Uterus (tissue), 4 donors: ENCODE measurements around the gene RNF217. TPM values are rescaled to one million over a fixed set of nuclear protein-coding genes. Genes with fewer than 3 reads are reported as not detected.
"Not testable (repeated sequence)": the region's sequence is repeated elsewhere in the genome, so short reads cannot be mapped to it uniquely, and the experiment has no call there.

Experiments
- DNase-seq, 2 donors: peaks; one replicate each; pipeline ENCODE4 v3.0.0-alpha.2; 2019 to 2020
- H3K27ac ChIP-seq, 2 donors: fragments of 200-600 bp; sonication (generic); 1 replicate in 1 of 2; 2 replicates in 1 of 2; pipeline ENCODE4 v1.5.1; 2016 to 2018
- H3K27me3 ChIP-seq, 2 donors: fragments of 200-600 bp; sonication (generic); one replicate each; pipeline ENCODE4 v1.5.1; 2018 to 2019; ENCODE audit warnings: control low read depth in 1 of 2
- H3K36me3 ChIP-seq, 2 donors: fragments of 200-600 bp; sonication (generic); one replicate each; pipeline ENCODE4 v1.5.1; 2019; ENCODE audit warnings: control low read depth in 1 of 2
- H3K4me1 ChIP-seq, 2 donors: fragments of 200-600 bp; sonication (generic); one replicate each; pipeline ENCODE4 v1.5.1; 2018 to 2019; ENCODE audit warnings: control low read depth in 1 of 2
- H3K4me3 ChIP-seq, 2 donors: fragments of 200-600 bp; sonication (generic); 1 replicate in 1 of 2; 2 replicates in 1 of 2; pipeline ENCODE4 v1.5.1; 2018 to 2019; ENCODE audit warnings: mild to moderate bottlenecking in 1 of 2
- H3K9me3 ChIP-seq, 2 donors: fragments of 200-600 bp; sonication (generic); one replicate each; pipeline ENCODE4 v1.5.1; 2019; ENCODE audit warnings: control low read depth in 1 of 2
- CTCF ChIP-seq, 4 experiments: fragments of 200-600 bp in 2 of 4; fragments of 450-650 bp in 2 of 4; sonication (generic) in 2 of 4; IDR thresholded peaks; one replicate each; pipeline ENCODE4 v1.5.1; 2016 to 2019; ENCODE audit warnings: antibody characterized with exemption in 4 of 4, mild to moderate bottlenecking in 2 of 4, moderate library complexity in 1 of 4
- POLR2A ChIP-seq, 2 donors: fragments of 450-650 bp; IDR thresholded peaks; one replicate each; pipeline ENCODE4 v1.6.1; 2016; ENCODE audit warnings: antibody characterized with exemption in 2 of 2, mild to moderate bottlenecking in 1 of 2, moderate library complexity in 1 of 2
- intact Hi-C: fragments of 100-400 bp; cut with DNase I; formaldehyde crosslinking; loops from one replicate; pipeline ENCODE4 v1.15.1; 2023; ENCODE audit warnings: low total_unique reads
- total RNA-seq, 4 donors: library from RNA; depleted of rRNA in 3 of 4; stranded (reverse); fragments of >200 nt in 3 of 4; gene quantifications; one replicate each; pipeline versions ENCODE4 v1.1.0 to v1.2.4, GENCODE V29; 2014 to 2023
- donor health status: DM: yes; HTN: yes; CAD: no.

The RNF217 gene
- total RNA-seq, 4 donors from 2014 or later, result 22.9 to 42.0 (median 29.0) TPM

DNA sequence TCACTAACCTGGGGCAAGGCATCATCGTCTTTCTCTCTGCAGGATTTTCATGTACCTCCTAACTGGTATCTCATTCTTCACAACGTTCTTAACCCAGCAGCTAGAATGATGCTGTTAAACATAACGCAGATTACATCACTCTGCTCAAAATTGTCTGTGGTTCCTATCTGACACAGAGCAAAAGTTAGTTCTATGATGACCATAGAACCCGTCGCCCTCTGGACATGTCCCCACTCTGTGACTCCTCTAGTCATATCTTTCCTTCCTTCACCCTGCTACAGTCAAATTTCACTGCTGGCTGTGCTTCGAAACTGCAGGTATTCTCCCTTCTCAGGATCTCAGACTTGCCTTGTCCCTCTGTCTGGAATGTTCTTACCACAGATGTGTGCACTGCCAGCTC lies 103.9 kb downstream of the RNF217 start:
- Histone ChIP-seq H3K9me3 (no peaks in the 10 kb centered on the region), H3K27me3 (no peaks in the 10 kb centered on the region), H3K4me3 (no peak overlapping the region), H3K36me3 (no peaks in the 10 kb centered on the region), H3K4me1 (no peaks in the 10 kb centered on the region), H3K27ac (no peak overlapping the region)
- no peak for TF ChIP-seq CTCF (IDR thresholded peaks at IDR 0.05)
- TF ChIP-seq POLR2A (IDR thresholded peaks at IDR 0.05), result no peak
- DNase-seq, result no peak
- intact Hi-C loops, result no loop called here

DNA sequence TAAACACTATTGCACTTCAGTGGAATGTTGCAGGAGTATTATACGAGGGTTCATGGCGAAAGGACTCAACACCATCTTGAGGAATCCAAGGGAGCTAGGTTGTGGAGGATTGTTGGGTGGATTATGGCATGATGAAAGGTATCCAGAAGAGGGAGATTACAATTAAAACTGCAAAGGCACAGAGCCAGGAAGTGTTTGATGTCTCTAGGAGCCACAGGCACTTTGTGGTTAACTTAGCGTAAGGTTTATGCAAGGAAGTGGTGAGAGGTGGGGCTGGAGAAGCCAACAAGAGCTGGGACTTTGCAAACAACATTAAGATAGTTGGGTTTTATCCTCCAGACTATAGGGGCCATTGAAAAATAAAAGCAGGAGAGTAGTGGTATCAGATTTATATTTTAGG lies 104.7 kb downstream of the RNF217 start:
- Histone ChIP-seq H3K4me1 (no peaks in the 10 kb centered on the region), H3K27ac (no peak overlapping the region), H3K9me3 (no peaks in the 10 kb centered on the region), H3K4me3 (no peak overlapping the region), H3K36me3 (no peaks in the 10 kb centered on the region), H3K27me3 (no peaks in the 10 kb centered on the region)
- TF ChIP-seq POLR2A (IDR thresholded peaks at IDR 0.05), result no peak
- TF ChIP-seq CTCF (IDR thresholded peaks at IDR 0.05), result no peak
- intact Hi-C loops, result no loop called here
- DNase-seq, result no peak

DNA sequence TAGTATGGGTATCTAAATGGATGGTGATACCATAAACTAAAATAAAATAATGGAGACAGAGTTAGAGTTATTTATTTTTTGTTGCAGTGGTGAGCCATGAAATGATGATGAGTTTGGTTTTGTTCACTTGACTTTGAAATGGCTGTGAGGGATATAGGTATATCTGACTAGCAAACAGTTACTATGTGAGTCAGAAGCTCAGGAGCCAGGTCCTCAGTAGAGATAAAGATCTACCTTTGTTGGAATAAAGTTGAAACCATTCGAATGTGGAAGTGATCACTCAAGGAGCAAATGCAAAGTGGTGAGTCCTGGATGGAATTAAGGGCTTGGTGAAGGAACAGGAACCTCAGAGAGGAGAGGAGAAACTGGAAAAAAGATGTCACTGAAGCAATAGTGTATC lies 105.3 kb downstream of the RNF217 start:
- H3K9me3 ChIP-seq, result no peaks in the 10 kb centered on the region
- no peak for TF ChIP-seq POLR2A (IDR thresholded peaks at IDR 0.05)
- no peak for TF ChIP-seq CTCF (IDR thresholded peaks at IDR 0.05)
- H3K4me3 ChIP-seq, result no peak overlapping the region
- H3K27me3 ChIP-seq, result no peaks in the 10 kb centered on the region
- no peak for DNase-seq
- H3K4me1 ChIP-seq, result no peaks in the 10 kb centered on the region
- no peak overlapping the region for H3K27ac ChIP-seq
- no peaks in the 10 kb centered on the region for H3K36me3 ChIP-seq
- intact Hi-C loops, result no loop called here

GRCh38 chr6:125073071-125073470 lies 110.8 kb downstream of the RNF217 start:
- Histone ChIP-seq H3K27me3 (no peaks in the 10 kb centered on the region), H3K4me1 (no peaks in the 10 kb centered on the region), H3K27ac (no peak overlapping the region), H3K36me3 (no peaks in the 10 kb centered on the region), H3K9me3 (no peaks in the 10 kb centered on the region), H3K4me3 (no peak overlapping the region)
- intact Hi-C loops, result no loop called here
- no peak for TF ChIP-seq CTCF (IDR thresholded peaks at IDR 0.05)
- no peak for TF ChIP-seq POLR2A (IDR thresholded peaks at IDR 0.05)
- DNase-seq, result no peak

DNA sequence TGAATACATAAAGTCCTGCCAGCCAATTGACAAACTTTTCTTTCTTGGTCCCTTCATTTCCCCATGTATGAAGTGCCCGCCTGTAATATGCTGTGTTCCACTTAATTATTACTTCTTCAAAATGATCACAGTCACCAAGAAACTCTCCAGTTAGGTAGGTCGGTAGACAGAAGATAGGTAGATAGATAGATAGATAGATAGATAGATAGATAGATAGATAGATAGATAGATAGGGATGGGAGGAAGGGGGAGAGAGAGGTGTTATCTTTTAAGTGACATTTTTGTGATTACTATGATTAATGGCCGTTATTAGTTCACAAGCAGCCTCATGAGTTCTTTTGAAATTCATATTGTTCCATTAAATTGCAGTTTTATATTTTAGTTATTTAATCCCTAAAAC lies 111.9 kb downstream of the RNF217 start:
- no peak for TF ChIP-seq POLR2A (IDR thresholded peaks at IDR 0.05)
- no peak for TF ChIP-seq CTCF (IDR thresholded peaks at IDR 0.05)
- no peak overlapping the region for H3K4me3 ChIP-seq
- H3K36me3 ChIP-seq, result no peaks in the 10 kb centered on the region
- no peaks in the 10 kb centered on the region for H3K4me1 ChIP-seq
- H3K27ac ChIP-seq, result no peak overlapping the region
- no peaks in the 10 kb centered on the region for H3K27me3 ChIP-seq
- DNase-seq, result no peak
- intact Hi-C loops, result no loop called here
- H3K9me3 ChIP-seq, result no peaks in the 10 kb centered on the region

GRCh38 chr6:125075073-125075472 lies 112.8 kb downstream of the RNF217 start:
- intact Hi-C loops, H3K9me3 ChIP-seq, H3K27me3 ChIP-seq: not testable (repeated sequence)

More at GRCh38 chr6:125075073-125075472, 112.8 kb downstream of the RNF217 start:
- not testable (repeated sequence) for H3K27ac ChIP-seq, DNase-seq, H3K4me1 ChIP-seq, H3K36me3 ChIP-seq, H3K4me3 ChIP-seq
